NCI-H345 (cell line): Measurements from ENCODE around the gene PARP3.

Source experiments
- DNase-seq: peaks from one replicate; lab custom pipeline; 2025; lab: John Stamatoyannopoulos, UW

The PARP3 gene

DNA sequence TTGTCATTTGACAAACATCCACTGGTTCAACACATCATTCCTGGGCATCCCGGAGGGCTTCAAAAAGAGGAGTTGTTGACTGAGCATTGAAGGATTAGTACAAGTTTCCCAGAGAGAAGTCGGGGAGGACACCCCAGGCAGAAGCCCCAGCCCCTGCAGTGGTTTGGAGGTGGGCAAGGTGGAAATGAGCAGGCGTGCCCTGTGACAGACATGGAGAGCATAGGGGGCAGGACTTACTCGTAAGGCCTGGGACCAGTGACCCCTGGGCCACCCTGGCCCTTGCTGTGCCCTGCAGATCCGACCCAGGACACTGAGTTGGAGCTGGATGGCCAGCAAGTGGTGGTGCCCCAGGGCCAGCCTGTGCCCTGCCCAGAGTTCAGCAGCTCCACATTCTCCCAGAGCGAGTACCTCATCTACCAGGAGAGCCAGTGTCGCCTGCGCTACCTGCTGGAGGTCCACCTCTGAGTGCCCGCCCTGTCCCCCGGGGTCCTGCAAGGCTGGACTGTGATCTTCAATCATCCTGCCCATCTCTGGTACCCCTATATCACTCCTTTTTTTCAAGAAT, 5.9 kb downstream of the PARP3 start:
- DNase-seq, result no peak

DNA sequence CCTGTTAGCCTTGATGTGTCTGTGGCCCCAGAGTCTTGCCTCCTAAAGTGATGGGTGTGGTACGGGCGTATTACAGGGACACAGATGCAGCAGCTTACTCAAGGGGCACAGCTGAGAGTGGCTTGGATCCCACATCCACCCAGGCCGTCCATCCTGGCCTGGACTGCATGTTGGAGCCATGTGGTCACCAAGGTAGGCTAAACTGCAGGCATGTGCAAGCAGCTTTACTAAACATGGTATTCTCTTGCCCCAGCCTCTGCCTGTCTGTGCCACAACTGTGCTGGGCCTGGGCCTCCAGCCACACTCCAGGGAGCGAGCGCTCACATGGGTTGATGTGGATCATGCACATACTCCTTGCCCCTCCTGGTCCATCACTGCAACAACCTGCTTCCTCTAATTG, 7.0 kb downstream of the PARP3 start:
- DNase-seq, result no peak

DNA sequence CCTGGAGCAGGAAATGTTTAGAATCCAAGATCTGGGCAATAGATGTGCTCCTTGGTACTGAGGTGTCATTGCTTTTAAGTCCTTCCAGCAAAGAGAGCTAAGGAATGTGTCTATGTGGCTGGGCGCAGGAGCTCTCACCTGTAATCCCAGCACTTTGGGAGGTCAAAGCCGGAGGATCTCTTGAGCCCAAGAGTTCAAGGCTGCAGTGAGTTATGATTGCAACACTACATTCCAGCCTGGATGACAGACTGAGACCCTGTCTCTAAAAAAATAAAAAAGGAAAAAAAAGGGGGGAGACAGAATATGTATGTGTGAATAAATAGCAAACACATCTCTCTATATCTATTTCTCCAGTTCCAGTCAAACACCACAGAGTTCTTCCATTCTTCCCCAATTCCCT, 8.7 kb downstream of the PARP3 start:
- no peak for DNase-seq

DNA sequence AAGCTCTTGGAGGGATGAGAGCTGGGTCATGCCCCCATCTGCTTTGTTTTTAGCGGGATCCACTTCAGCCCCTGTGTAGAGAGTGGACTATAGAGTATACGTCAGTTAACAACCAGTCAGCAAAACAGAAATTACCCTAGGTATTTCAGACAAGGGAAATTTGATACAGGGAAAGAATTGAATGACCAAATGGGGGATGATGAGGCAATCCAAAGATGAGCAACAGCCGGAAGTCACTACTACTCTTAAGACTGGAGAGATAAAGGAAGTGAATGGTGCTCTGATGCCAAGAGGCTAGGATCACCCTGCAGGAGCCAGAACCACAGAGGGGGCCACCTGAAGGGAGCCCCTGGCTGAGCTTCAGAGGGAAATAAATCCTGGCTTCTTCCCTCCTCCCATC, 11.3 kb downstream of the PARP3 start:
- DNase-seq, result no peak

DNA sequence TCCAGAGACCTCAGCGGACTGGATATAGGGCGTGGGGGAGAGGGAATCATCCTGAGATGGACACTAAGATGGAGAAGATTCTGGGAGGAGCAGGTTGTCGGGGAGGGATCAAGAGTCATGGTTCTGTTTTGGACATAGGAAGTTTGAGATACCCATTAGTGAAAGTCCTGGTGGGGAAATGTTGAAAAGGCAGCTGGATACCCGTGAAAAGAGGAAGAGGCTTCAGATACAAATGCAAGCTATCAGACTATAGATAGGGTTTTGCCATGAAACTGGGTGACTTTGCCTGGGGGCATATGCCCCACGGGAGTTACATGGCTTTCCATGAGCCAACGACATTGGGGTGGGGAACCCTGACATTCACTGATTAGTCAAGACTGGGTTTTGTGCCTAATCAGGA, 11.9 kb downstream of the PARP3 start:
- DNase-seq, result no peak

DNA sequence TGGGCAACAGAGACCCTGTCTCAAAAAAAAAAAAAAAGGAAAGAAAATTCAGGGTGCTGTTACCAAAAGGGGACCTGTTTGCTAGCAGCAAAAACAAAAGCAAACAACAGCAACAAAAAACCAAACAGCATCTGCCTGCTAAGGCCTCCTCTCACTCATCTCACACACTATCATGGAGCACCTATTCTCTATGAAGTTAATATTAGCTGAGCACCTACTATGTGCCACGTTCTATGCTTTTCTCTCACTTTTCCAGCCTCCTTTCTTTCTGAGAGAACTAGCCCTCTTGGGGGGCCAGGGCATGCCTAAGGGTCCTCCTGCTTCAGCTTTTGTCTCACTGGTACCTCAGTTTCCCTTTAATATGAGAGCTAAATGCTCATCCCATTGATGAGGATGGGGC, 12.6 kb downstream of the PARP3 start:
- DNase-seq, result no peak

DNA sequence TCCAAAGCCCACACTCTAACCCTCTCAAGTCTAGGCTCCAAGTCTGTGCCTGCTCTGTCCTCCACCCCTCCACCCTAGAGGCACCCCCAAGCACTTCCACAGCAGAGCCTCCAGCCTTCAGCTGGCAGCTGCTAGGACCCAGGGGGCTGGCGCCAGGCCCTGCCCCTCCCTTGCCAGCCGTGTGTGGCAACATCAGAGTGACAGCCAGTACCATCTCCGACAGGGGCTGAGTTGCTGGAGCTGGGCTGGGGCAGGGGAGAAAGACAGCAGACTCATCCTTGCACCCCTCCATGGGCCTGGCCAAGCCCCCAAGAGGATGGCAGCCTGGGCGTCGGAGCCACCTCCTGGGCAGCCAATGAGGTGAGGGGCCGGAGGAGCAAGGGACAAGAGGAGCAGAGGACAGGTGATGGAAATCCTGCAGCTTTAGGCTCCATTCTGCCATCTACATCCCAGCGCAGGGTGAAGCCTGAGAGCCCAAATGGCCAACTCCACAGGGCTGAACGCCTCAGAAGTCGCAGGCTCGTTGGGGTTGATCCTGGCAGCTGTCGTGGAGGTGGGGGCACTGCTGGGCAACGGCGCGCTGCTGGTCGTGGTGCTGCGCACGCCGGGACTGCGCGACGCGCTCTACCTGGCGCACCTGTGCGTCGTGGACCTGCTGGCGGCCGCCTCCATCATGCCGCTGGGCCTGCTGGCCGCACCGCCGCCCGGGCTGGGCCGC, 13.2 kb downstream of the PARP3 start, which contains the start of gene GPR62:
Gene GPR62, plus strand, starts transcription at position 207 of the 718 bp plus-strand sequence. Its CDS starts 272 bp downstream, at position 479.
- no peak for DNase-seq

DNA sequence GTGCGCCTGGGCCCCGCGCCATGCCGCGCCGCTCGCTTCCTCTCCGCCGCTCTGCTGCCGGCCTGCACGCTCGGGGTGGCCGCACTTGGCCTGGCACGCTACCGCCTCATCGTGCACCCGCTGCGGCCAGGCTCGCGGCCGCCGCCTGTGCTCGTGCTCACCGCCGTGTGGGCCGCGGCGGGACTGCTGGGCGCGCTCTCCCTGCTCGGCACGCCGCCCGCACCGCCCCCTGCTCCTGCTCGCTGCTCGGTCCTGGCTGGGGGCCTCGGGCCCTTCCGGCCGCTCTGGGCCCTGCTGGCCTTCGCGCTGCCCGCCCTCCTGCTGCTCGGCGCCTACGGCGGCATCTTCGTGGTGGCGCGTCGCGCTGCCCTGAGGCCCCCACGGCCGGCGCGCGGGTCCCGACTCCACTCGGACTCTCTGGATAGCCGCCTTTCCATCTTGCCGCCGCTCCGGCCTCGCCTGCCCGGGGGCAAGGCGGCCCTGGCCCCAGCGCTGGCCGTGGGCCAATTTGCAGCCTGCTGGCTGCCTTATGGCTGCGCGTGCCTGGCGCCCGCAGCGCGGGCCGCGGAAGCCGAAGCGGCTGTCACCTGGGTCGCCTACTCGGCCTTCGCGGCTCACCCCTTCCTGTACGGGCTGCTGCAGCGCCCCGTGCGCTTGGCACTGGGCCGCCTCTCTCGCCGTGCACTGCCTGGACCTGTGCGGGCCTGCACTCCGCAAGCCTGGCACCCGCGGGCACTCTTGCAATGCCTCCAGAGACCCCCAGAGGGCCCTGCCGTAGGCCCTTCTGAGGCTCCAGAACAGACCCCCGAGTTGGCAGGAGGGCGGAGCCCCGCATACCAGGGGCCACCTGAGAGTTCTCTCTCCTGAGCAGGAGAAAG, 14.0 kb downstream of the PARP3 start:
- DNase-seq, result no peak

DNA sequence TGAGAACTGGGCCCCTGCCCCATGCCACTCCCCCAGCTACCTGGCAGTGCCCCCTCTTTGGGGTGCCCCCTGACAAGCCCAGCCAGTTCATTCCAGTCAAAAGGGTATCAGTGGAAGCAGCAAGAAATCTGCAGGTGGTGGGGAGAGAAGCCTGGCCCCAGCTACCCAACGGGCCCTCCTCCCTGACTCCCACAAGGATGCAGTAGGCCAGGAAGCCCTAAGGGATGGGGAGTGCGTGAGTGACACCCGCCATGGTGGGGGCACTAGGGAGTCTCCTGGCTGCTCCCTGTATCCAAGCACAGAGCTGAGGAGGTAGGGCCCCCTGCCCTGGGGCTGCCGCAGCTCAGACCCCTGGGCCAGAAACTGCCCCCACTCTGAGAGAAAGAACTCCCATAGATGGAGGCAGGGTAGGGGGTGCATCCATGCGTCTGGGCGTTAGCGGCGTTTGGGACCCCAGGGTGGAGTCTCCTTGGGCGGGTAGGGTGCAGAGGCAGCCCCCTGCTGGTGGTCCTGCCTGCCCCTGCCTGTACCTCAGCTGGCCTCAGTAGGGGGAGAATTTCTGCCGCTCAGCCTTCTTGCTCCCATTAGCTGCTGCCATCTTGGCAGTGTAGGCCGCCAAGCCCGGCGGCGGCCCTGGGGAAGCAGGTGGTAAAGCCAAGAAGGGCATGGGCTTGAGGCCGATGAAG, 15.5 kb downstream of the PARP3 start:
- DNase-seq, result no peak

DNA sequence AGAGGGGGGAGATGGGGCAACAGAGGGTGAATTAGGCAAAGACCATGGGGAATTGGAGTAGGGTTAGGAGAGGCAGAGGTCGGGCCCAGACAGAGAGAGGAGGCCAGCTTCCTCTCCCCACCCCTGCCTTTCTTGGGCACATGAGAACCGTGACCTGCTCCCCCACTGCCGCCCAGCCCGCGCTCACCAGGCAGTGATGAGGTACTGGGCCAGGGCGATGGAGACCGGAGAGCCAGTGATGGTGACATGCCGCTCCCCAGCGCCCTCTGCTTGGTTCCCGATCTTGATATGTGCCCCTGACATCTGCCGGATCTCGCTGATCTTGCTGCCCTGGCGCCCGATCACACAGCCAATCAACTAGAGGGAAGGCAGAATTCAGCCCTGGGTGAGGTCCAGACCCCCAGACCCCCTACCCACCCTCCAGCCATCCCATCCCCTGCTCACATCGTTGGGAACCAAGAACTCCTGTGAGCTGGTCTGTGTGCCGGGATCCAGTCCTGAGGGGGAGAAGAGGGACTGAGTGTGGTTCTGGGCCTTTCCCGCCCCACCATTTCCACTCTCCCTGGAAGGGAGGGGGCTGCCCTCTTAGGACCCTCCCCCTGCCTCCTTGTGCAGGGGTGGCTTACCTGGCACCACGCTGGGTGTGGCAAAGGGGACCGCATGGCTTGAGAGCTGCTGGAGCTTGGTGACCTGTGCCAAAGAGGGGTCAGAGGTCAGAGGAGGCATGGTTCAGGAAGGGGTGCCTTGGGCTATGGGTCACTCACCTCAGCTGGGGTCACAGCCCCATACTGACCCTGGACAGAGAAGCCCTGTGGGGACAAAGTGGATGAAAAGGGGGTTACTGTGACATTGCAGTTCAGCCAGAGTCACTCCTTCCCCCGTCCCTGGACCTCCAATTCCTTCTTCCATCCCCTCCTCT, 16.7 kb downstream of the PARP3 start:
- no peak for DNase-seq

DNA sequence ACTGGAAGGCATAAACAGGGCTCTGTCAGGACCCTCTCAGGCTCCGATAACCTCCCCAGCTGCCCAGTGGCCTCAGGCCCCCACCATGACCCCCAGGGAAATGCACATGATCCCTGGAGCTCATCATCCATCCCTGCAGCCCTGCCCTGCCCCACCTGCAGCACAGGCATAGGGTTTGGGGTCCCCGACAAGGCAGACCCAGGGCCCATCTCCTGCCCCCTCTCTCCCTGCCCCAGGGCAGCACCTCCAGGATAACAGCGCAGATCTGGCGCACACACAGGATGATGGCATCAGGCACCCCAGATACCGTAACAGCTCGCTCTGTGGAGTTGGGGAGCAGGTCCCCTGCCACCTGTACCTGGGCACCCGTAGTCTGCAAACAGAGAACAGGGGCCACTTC, 17.5 kb downstream of the PARP3 start:
- no peak for DNase-seq

DNA sequence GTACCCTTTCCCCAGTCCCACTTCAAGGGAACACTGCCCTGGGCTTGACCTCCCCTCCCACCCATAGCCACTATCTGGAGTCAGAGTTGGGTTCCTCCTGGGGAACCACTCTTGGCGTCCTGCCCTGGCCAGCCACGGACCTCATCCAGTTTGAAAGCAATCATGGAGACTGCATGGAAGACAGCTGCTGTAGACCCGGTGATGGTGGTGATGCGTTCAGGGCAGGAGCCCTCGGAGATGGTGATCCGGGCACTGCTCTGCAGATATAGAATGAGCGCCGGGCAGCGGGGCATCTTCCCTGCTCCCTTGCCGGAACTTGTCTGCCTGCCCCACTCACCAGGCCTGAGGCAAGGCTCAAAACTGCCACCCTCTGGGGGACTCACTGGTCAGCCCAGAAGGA, 18.2 kb downstream of the PARP3 start:
- DNase-seq, result no peak

DNA sequence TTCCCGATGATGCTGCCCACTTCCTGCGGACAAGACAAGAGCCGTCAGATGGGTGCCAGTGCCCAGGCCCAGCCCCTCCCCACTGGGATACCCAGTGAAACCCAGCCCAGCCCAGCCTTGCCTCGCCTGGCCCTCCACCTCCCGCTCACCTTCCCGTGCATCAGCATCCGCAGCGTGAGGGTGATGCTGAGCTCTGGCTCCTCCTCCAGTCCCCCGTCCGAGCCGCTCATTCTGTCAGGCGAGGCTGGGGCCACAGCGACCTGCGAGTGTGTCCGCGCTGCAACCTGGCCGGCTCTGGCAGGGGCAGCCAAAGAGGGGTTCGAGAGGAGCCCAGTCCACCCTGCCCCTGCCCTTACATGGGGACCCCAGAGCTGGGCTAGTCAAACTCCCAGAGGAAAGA, 18.8 kb downstream of the PARP3 start:
- DNase-seq, result no peak

DNA sequence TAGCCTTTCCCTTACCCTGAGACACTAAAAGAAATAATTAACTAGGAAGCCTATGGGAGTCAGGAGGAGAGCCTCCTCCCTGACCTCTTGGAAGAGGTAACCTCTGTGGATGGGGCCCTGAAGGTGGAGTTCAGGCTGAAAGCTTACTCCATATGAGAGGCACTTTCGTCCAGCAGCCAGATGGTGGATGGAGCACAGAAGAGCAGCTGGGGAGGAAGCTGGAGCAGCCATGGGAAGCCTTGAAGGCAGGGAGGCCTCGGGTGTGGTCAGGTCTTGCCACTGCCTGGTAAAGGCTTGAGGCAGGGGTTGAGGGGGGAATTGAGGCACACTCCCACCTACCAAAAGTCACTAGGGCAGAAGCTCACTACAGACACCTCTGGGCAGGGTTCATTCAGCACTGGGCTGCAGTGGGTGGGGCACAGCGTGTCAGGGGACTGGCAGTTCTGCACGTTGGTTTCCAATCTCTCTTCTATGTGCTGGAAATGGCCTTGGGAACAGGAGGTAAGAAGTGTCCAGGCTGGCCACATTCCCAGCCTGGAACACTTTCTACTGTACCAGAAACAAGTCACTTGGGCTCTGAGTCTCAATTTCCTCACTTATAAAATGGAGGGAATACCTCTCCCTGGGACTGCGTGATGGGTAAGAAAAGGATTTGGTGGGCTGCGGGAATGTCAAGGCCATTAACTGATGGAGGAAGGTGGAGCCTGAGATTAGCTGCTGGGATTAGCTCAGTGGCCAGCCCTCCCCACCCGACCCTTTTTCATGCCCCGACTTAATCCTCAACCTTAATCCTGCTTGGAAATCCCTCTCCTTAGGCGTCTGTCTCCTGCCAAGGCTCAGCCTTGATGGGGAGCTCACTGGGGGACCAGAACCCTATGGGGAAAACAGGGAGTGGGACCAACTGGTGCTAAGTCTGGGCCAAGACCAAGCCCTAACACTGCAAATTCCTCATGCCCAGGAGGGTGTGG, 19.7 kb downstream of the PARP3 start:
- DNase-seq, result no peak

DNA sequence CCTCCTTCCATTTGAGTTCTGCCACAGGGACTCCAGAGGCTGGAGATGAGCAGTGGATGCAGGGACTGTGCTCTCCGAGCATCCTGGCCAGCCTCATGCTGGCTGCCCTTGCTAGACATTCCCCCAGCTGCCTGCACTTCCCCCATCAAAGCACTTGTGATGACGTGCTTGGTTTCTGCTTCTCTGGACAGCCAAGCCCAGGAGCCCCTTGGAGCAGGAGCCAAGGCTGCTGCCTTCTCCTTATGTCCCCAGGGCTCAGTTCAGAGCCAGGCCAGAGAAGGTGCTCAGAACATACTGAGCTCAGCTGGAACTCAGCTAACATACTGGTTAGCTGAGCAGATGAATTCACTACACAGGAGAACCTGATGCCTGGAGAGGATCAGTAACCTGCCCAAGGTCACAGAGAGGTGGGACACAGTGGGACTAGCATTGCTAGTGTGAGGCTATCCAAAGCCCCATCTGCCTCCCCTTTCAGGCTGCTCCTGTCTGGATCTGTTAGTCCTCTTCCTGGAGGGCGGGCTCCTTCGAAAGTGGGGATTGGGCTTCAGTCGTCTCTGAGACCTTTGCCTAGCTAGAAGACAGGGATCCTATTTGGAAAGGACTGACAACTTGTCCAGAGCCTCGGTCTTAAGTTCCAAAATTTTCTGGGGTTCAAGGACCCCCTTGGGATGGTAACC, 20.8 kb downstream of the PARP3 start:
- no peak for DNase-seq

DNA sequence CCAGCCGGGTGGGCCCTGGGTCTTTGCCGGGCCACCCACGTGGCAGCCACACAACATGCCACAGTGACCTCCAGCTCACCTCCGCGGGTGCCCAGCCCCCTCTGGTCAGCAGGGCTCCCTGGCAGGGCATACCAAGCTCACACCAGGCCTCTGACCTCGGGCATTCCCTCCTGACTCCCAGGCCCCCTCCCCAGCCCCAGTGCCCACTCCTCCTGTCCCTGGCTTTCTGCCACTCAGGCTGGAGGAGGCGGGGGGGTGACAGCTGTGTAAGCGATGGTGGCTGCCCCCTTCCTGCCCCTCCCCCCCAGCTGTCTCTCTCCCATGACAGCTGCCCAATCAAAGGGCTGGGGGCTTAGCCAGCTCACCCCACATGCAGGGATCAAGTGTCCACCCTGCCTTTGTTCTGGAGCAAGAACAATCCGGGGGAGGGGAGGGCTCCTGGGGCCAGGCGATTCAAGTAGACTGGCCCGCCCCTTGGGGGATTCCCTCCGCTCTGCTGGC, 21.8 kb downstream of the PARP3 start:
- DNase-seq, result peak; percentile 6

DNA sequence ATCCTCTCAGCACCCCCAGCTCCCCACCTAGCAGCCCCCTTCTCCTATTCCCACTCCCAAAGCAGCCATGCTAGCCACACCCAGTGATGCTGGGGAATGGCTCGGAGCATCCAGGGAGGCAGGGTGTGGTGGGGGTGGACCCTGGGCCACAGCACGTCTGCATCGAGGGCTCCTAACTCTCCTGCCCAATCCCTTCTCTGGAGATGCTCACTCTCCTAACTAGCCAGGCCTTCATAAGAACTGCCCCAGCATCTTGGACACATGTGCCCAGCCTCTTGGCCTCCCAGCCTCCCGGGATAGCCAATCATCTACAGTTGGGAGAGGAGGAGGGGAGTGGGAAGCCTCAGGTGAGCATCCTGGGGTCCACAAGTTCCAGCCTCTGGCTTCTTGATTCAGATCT, 22.4 kb downstream of the PARP3 start:
- DNase-seq, result no peak

DNA sequence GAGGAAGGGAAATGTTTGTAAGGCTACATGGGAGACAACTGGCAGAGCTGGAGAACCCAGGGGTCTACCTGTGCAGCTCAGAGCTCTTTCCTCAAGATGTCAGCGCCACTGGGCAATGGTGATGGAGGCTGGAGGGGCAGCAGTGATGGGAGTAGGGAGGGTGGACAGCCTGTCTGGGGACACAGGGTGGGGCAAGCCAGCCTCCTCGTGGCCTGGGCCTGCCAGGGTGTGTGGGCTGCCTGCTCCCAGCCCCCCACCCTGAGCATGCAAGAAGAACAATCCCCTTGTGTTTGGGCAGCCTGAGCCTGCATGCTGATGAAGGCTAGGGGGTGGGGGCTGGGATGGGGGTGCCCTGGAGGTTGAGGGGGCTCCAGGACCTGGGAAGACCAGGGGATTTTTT, 23.9 kb downstream of the PARP3 start:
- no peak for DNase-seq

DNA sequence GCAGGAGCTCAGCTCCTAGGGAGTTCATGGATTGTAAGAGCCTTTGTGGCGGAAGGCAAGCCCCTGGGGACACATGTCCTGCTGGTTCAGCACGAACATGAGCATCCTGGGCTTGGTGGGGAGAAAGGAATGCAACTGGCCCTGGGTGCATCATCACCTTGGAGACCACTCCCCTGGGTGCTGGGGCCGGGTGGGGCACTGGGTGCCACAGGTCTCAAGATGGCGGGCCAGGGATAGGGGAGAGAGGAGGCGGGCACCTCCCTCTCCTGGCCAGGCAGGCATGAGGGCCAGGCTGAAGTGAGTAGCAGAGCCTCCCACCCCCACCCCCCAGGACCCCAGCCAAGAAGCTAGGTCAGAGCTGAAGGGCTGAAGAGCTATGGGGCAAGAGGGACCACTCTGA, 24.3 kb downstream of the PARP3 start:
- DNase-seq, result no peak
